Stimulated activated CD4-positive, alpha-beta T cell treated with anti-CD3 and anti-CD28 coated beads, Interleukin-15, amount 100 ng/mL, for 48 hours (primary cell): Measurements from ENCODE around the gene PIK3C2A.
"Not testable (repeated sequence)": the region's sequence is repeated elsewhere in the genome, so short reads cannot be mapped to it uniquely, and the experiment has no call there.

ENCODE experiments used
- DNase-seq, 2 donors: peaks; one replicate each; pipeline ENCODE4 v3.0.0-alpha.2; 2020; ENCODE audit warnings: low read depth in 2 of 2

PIK3C2A gene, protein sequence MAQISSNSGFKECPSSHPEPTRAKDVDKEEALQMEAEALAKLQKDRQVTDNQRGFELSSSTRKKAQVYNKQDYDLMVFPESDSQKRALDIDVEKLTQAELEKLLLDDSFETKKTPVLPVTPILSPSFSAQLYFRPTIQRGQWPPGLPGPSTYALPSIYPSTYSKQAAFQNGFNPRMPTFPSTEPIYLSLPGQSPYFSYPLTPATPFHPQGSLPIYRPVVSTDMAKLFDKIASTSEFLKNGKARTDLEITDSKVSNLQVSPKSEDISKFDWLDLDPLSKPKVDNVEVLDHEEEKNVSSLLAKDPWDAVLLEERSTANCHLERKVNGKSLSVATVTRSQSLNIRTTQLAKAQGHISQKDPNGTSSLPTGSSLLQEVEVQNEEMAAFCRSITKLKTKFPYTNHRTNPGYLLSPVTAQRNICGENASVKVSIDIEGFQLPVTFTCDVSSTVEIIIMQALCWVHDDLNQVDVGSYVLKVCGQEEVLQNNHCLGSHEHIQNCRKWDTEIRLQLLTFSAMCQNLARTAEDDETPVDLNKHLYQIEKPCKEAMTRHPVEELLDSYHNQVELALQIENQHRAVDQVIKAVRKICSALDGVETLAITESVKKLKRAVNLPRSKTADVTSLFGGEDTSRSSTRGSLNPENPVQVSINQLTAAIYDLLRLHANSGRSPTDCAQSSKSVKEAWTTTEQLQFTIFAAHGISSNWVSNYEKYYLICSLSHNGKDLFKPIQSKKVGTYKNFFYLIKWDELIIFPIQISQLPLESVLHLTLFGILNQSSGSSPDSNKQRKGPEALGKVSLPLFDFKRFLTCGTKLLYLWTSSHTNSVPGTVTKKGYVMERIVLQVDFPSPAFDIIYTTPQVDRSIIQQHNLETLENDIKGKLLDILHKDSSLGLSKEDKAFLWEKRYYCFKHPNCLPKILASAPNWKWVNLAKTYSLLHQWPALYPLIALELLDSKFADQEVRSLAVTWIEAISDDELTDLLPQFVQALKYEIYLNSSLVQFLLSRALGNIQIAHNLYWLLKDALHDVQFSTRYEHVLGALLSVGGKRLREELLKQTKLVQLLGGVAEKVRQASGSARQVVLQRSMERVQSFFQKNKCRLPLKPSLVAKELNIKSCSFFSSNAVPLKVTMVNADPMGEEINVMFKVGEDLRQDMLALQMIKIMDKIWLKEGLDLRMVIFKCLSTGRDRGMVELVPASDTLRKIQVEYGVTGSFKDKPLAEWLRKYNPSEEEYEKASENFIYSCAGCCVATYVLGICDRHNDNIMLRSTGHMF (N-terminal part only)

DNA sequence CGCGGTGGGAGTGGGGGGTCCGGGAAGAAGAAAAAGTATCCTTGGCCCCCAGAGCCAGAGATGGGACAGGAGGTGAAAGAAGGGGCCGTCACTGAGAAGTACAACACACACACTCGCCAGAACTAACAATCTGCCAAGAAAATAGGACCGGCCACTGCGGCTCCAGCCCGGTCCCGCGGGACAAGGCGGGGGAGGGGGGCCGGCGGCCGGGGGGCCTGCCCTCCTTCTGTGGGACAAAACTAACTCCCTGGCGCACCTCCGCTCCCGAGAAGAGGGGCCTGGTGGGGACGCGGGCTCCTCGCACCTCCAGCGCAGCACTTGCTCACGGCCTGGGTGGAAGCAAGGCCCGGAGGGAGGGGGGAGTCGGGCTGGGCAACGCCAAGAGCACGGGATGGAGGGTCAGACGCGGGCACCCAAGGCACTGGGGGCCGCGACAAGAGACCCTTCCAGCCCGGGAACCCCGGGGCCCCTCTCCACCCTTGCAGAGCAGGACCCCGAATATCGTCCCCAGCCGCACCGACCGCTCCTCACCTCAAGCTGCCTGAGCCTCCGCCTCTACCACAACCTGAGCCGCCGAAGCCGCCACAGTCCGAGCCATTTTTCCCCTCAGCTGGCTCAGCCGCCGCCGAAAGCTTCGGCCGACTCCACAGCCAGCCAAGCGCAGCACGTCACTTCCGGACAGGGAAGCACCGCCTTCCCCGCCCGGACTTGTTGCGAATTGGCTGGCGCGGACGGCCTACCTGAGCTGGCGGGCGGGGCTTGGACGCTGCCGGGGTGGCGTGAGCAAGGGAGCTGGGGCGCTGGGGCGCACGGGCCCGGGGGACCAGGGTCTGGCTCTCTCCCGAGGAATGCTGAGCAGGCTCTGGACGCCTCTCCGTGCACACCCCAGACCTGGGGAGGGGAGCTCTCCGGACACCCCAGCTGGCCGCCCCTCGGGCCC lies at the start of gene PIK3C2A:
PIK3C2A (minus strand) TSS at position 670 of the 940 bp plus-strand sequence. CDS start 38,245 bp downstream, outside the sequence.
- peak; percentile 89 to 93 for DNase-seq

- no peak for DNase-seq
Observed at GRCh38 chr11:17257196-17257595, 49.4 kb upstream of the PIK3C2A start.

DNA sequence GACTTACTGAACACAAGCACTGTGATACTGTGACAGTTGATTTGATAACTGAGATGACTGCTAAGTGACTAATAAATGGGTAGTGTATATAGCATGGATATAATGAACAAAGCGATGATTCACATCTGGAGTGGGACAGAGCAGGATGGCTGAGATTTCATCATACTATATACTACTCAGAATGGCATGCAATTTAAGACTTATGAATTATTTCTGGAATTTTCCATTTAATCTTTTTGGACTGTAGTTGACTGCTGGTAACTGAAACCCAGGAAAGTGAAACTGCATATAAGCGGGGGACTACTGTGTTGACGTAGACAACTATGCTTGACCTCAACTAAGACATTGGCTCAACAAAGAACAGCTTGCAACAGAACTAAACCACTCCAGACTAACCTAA lies 48.7 kb upstream of the PIK3C2A start:
- DNase-seq, result no peak

- DNase-seq, result no peak
Observed at GRCh38 chr11:17252704-17253103, 44.9 kb upstream of the PIK3C2A start.

DNA sequence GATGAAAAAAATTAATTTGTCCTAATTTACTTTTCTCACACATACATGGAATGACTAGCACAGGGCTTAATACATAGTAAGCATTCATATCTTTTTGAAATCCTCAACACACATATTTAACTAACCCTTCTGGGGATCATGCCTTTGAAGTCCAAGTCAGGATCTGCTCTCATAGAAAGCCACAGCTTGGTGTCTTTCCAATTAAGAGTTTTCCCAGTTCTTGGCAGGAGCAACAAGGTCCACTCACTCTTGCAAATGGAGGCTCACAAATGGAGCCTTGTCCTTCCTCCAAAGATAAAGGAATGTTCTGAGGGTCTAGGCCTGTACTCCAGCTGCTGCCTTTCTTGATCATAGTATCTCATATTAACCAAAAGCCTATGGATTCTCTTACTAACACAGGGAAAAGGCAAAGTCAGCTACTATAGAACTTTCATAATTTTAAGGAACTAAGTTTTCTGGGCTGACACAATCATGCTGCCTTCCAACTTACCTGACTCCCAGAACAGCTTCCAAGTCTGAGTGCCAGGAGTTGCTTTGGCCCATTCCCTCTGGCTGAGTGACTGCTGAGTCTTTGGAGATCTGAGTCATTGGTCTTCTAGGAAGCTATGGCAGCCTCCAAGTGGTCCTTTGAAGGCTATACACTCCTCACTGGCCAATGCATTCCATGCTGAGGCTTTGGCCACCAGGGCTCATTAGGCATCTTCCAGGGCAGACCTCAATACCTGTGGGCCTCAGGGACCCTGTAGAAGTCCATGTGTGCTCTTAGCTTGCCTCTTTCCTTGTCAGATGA lies 43.0 kb upstream of the PIK3C2A start:
- no peak for DNase-seq

GRCh38 chr11:17244046-17244445 lies 36.3 kb upstream of the PIK3C2A start:
- no peak for DNase-seq

DNA sequence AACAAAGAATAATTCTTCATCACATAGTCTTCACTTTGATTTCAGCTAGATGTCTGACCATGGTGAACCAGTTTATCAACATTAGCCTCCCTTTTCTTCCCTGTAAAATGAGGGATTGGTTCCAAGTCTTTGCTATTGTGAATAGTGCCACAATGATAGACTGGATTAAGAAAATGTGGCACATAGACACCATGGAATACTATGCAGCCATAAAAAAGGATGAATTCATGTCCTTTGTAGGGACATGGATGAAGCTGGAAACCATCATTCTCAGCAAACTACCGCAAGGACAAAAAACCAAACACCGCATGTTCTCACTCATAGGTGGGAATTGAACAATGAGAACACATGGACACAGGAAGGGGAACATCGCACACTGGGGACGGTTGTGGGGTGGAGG lies 35.2 kb upstream of the PIK3C2A start:
- not testable (repeated sequence) for DNase-seq

DNA sequence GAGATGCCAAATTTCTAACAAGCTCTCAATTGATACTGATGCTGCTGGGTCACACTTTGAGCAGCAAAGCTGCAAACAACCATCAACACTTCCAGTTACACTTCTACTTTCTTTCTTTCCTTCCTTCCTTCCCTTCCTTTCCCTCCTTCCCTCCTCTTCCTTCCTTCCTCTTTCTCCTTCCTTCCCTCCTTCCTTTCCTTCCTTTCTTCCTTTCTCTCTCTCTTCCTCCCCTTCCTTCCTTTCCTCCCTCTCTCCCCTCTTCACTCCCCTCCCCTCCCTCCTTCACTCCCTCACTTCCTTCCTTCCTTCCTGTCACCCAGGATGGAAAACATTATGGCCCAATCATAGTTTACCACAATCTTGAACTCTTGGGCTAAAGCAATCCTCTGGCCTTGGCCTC lies 33.0 kb upstream of the PIK3C2A start:
- DNase-seq, result no peak

- not testable (repeated sequence) for DNase-seq
Observed at GRCh38 chr11:17239927-17240326, 32.1 kb upstream of the PIK3C2A start.

GRCh38 chr11:17238377-17238776 lies 30.6 kb upstream of the PIK3C2A start:
- DNase-seq, result no peak

GRCh38 chr11:17233101-17233500 lies 25.3 kb upstream of the PIK3C2A start:
- DNase-seq, result no peak

GRCh38 chr11:17230867-17231851 lies 23.4 kb upstream of the PIK3C2A start:
- DNase-seq, result peak; percentile 12 to 47

- no peak for DNase-seq
Observed at GRCh38 chr11:17229481-17230152, 21.8 kb upstream of the PIK3C2A start.

DNA sequence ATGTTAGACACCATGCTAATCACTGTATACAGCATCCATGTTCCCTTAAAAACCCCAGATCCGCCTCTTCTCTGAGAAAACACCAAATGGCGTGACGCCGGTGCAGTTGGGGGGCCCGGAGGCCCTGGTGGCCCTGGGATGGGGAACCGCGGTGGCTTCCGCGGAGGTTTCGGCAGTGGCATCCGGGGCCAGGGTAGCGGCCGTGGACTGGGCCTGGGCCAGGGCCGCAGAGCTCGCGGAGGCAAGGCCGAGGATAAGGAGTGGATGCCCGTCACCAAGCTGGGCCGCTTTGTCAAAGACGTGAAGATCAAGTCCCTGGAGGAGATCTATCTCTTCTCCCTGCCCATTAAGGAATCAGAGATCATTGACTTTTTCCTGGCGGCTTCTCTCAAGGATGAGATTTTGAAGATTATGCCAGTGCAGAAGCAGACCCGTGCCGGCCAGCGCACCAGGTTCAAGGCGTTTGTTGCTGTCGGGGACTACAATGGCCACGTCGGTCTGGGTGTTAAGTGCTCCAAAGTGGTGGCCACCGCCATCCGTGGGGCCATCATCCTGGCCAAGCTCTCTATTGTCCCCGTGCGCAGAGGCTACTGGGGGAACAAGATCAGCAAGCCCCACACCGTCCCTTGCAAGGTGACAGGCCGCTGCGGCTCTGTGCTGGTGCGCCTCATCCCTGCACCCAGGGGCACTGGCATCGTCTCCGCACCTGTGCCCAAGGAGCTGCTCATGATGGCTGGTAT lies 20.6 kb upstream of the PIK3C2A start:
- not testable (repeated sequence) for DNase-seq

GRCh38 chr11:17224727-17225126 lies 16.9 kb upstream of the PIK3C2A start:
- no peak for DNase-seq

DNA sequence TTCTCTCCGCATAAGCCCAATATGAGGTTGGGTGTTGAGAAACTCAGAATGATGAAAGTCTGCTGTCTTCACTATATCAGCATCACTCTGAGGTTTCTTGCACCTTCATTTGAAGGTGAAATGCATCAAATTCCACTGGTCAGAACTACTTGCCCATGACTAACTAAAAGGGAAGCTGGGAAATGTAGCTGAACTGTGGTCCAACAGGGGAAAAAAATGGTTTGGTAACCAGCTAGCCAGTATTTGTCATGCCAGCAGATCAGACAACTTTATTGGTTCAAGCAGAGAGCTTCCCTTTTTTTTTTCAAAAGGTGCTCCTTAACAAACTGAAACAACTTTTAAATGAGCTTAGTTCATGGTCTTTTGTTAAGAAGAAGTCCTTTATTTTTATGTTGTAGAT lies 14.2 kb upstream of the PIK3C2A start:
- DNase-seq, result no peak

DNA sequence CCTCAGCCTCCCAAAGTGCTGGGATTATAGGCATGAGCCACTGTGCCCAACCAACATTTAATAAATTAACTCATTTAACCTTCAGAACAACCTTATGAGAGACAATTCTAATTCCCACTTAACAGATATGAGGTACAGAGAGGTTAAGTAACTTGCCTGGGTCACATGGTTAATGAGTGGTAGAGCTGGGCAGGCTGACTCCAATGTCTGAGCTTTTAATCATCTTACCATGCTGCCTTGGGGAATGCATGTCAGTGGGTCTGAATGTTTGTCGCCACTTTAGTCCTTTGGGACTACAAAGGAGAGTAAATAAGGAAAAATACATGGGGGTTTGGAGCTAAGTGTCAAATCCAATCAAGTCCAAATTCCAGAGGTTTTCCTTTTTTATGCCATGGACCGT lies 11.2 kb upstream of the PIK3C2A start:
- no peak for DNase-seq
